GM19025 (cell line): ENCODE data around the gene NEURL4.

Source experiments
- ATAC-seq: cut with Tn5 transposase; IDR thresholded peaks from one replicate; pipeline ENCODE4 v1.9.1; 2021; ENCODE audit warnings: mild to moderate bottlenecking, low read depth, moderate library complexity; ENCODE audit not compliant: unreplicated experiment

Gene NEURL4

DNA sequence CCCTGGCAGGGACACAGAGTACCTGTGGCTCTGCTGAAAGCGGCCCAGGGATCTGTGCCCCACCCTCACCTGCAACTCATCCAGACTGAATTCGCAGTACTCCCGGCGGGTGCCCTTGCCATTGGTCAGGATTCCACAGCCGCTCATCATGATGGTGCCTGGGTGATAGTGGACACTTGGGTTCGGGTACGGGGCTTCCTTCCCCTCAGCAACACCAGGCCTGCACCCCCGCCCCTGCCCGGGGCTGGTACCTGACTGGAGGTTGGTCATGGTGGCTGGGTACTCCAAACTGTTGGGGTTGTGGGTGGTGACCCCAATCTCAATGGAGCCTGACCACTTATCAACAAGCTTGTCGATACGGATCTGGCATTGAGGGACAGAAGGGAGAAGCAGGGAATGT, 2.9 kb downstream of the NEURL4 start:
- no peak for ATAC-seq

DNA sequence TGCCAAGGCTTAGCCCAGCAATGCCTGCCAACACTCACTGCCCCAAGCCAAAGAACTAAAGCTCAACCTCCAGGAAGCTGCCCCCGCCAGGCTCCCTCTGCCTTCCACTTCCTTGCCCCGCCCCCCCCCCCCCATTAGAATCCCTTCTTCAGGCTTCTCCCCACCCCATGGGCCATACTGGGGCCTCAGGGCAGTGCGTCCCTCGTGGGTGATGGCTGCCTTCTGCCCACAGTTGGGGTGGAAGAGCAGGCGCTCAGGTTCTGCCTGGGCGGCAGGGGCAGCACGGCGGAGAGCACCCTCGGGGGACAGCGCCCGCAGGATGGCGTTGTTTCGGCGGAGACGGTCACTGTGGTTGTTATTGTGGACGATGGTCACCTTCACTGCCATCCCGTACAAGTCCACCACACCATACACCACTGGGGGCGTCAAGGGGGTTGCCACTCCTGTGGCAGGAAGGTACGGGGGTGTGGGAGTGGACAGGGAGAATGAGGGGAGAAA, 4.1 kb downstream of the NEURL4 start:
- no peak for ATAC-seq

DNA sequence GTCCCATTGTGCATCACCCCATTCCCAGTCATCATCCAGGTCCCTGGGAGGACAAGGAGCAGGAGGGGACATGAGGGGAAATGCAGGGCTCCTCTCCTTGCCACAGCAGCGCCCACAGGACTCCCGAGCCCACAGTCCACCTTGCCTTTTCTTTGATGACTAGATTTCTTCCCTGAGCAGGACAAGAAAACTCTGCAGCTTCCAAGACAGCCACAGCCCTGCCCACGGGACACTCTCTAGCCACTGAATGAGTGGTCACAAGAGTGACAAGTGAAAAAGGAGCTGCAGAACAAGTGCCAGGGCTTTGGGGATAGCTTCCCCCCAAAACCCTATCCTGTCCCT, 4.7 kb downstream of the NEURL4 start:
- no peak for ATAC-seq

DNA sequence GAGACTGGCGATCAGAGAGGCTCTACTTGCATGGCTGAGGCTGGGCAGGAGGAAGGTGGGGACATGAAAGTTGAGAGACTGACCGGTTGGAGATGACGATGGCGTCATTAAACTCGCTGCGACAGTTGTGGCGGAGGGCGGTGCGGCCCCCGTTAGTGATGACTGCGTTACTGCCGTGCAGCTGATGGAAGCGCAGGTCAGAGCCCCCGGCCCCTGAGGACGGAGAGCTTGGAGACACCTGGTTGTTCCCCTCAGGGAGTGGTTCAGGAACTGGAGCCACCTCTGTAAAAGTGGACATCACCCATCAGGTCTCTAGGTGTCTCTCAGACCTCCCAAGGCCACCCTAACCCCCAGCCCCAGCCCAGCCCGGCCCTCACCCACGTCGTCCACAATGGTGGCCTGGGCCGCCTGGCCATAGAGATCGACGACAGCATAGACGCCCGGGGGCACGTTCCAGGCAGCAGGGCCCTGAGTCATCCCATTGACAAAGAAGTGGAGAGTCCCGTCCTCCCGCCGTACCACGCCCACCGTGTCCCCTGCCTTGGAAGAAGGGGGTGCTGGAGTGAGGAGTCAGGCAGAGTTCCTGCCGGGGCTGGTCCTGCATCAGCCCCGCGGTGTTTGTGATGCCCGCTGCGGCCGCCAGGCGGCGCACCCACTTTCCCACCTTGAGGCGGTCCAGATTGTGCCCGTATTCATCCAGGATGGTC, 5.3 kb downstream of the NEURL4 start:
- no peak for ATAC-seq

DNA sequence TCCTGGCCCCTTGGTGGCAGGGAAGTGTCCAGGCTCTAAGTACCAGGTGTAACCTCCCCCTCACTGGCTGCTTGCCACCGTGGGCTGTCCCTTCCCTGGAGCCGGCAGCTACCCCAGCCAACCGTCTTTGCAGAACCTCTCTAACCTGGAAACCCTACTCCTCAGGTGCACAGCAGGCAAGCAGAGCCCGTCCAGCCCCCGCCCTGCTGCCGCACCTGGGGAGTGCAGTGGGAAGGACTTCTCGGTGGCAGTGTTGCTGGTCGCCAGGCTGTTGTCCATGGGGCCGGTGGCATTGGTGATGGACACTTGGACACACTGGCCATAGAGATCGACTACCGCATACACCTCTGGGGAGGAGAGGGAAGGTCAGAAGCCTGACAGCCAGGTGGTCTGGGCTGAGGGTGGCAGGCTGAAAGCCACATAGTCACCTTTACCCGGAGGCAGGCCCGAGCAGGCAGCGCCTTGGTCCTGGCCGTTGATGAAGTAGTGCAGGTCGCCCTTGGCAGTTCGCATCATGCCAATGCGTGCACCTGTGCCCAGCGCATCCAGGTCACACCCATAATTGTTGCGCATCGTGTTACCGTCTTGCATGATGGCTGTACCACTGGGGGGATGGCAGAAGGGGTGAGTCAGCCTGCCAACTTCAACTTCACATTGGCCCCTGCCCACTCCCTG, 6.5 kb downstream of the NEURL4 start:
- ATAC-seq = no peak

DNA sequence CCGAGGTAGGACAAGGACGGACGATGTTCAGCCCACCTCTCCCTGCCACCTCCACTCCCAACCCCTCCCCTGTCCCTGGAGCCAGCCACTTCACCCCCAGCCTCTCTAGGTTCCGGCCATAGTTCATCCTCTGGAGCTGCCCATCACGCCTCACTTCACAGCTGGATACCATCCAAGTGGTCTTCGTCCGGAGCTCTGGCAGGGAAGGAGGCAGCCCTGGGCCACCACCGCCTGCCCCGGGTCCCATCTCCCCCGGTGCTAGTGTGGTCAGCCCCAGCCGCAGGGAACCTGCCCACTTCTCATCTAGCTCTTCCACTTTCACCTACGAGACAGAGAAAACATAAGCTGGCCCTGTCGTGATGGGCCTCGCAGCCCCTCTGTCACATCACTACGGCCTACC, 7.7 kb downstream of the NEURL4 start:
- no peak for ATAC-seq

DNA sequence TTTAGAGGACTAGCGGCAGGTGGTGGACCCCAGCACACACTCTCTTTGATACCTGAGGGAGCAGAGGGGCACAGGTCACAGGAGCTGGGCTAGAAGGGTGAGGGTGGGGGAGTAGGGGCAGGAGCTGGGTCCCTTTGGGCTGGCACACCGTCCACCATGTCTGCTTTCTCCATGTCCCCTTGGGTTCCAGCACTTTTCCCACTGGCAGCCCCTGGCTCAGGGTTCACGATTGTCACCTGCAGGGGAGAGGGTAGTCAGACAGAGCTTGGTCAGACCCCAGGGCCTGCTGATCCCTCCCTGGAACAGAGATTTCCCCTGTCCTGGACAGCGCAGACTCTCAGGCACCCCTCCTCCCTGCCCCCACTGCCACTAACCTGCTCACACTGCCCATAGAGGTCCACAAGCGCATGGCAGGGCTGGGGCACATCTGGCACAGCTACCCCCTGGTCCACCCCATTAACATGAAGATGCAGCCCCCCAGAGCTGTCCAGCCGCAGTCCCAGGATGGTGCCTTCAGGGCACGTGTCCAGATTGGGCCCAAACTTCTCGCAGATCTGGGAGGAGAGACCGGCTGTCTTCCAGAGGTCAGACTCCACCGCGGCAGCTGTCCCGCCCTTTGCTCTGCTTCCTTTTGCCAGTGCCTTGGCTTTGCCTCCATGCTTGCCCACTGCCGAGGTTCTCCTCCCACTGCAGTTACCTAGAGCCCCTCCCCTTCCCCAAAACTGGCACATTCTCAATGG, 10.8 kb downstream of the NEURL4 start:
- no peak for ATAC-seq

DNA sequence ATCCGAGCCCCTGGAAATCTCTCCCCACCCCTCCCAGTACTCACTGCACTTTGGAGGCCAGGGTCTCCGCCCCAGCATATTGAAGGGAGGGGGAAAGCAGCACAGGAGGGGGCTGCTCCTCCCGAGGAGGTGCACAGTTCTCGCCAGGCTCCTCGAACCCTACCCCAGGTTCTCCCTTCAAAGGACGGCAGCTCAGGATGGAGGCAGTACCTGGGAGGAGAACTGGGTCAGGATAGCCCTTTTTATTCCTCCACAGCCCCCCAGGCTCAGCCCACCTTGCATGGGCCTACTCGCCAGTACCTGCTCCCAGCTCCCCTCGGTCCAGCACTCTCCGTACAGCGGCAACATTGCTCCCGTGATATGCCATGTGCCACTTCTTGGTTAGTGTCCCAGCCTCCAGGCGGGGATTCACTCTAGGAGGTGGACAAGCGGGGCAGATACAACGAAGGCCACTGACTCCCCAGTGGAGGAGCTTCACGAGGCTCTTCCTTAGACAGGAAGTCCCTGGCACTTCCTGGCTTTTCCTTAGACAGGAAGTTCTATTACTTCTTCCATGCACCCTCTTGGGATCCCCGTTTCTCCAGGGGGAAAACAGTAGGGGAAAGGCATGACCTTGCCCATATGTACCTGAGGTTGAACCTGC, 11.9 kb downstream of the NEURL4 start:
- no peak for ATAC-seq

DNA sequence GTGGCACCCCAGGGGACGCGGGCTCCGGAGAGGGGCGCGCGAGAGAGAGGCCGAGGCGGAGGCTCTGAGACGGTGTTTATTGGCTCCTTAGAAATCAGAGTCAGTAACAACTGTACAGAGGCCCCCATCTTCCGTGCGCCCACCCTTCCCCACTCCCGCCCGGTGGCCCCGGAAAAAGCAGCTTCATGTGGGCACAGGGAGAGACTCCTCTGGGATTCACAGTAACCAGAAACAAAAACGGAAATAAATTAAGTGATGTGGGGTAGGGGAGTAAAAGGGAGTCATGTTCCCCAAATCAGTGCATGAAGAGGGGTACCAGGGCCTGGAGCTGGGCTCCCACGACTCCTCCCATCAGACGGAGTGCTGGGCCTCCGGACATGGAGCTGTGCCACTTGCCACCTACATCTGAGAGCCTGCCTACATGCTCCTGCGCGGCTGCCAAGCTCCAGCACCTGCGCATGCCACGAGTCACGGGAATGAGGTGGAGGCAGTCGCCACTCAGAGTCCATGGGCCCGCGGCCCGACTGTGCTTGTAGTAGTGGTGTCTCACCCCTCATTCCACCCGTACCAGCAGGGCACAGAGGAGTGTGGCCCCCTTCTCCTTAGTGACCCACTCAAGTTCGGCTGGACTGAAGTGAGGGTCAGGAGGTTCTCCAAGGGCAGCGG, 13.4 kb downstream of the NEURL4 start:
- no peak for ATAC-seq

DNA sequence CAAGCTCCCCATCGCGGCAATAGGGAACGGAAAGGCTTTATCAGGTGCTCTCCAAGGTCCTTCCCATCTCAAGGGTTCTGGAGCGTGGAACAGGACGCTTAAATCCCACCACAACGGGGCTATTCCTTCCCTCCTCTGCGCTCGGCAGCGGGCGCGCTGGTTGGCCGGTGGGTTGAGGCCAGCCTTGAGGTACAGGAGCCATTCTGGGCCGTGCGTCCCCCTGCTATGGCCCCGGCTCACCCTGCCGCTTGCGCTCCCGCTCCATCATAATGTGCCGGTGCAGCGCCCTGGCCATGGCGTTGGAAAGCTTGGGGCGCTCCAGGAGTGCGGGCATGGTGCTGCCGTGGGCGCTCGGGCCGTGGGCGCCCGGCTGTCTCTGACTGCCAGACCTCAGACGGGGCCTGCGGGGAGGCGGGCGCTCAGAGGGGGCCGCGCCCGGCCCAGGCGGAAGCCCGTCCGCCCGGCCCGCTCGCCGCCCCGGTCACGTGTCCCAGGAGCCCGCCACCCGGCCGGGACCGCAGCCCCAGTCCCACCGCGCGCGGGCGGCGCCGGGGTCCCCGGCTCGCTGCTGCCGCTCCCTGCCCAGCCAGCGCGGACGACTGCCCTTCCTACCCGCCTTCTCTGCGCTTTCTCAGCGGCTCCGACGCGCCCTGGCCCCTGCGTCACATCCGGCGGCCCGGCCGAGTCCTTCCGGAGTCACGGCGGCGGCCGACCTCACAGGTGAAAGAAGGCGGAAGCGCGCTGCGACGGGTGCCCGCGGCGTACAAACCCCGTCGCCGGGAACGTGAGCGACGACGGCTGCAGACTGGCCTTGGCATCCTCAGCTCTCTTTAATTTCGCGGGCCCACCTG, 14.2 kb downstream of the NEURL4 start, which contains the start of gene GPS2:
TSS of gene GPS2 (minus strand) at position 642 of the 851 bp plus-strand sequence. CDS start at position 334, 308 bp downstream.
- peak; percentile 83 for ATAC-seq

DNA sequence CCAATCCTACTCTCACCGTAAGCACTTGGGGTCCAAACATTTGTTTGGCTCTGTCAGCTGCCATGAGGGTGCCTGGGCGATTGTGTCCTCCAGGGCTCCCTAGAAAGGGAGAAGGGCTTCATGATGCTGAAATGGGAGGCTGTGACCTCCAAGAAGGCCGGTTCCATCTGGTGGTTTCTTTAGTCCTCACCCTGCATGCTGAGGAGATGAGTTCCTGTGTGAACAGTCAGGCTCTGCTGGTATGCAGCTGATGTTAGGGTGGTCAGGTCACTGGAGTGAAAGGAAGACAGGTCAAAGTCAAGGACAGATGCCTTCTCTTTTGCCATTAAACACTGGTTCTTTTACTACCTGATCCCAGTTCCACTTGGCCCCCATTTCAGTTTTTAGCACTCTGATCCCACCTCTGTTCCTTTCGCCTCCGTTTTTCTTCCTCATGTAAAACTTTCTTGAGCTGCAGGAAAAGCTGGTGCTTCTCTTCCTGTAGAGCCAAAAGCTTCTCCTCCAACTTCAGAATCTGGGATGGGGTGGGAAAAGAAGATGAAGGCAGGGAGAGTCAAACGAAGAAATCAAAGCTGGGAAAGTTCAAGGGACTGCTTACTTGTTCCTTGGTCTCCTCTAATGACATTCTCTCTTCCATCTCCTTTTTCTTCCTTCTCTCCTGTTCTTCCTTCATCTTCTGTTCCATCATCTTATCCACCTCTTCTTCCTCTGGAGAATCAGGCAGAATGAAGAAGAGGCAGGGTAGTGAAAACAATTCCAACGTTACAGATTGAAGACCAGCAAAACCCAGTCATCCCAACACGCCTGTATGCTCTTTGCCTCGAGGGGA, 15.0 kb downstream of the NEURL4 start:
- no peak for ATAC-seq

DNA sequence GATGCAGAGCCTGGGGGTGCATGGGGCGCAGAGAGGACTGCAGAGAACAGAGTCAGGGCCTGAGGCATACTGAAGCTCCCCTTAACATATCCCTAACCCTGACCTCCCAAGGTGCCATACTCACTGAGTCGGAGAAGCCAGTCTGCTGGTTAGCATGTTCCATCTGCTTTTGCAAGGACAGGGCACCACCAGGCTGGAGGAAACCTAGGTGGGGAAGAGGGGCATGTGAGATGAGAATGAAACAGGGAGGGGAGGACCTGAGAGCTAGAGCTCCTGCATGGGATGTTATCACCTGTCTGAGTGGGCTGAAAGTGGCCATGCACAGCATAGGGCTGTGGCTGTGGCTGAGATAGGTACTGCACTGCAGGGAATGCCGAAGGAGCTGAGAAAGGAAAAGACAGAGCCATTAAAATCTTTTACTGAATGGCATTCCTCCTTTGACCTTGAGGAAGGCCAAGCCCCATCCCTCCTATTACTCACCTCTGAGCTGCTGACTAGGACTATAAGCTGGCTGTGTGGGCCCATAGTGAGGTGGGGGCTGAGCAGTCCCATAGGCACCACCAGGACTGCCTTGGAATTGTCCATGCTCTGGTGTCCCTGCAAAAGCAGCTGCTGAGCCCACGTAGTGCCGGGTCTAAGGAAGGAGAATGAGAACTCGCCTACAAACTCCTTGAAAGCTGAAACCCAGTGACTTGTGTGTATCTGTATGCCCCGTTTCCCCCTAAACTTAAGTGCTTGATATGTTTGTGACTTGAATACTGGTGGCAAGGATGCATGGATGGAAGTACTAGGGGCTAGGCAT, 15.8 kb downstream of the NEURL4 start:
- ATAC-seq = no peak

DNA sequence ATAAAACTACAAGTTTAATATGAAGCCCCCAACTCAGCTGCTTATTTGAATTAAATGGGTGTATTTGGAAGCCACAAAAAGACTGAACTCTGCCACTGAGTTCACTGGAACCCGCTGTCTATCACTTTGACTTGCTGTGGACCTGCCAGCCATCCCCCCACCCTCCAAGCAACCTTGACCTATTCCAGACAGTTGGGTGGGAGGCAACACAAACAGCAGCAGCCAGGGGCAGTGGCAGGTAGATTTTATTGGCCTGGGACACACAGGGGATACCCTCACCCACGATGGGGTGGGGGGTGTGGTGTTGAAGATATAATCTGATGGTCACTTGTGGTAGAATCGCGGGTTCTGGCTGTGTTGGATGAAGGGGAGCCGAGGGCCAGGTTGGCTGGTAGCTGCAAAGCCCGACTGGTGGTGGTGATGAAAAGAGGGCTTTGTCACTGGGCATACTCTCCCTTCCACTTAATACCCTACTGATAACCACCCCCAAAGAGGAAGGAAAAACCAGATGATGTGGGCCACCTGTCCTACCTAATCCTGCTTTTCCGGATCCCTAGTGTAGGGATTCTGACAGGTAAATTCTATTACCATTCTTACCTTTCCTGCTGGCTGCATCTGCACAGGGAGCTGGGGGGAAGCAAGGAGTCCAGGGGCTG, 16.6 kb downstream of the NEURL4 start:
- no peak for ATAC-seq

DNA sequence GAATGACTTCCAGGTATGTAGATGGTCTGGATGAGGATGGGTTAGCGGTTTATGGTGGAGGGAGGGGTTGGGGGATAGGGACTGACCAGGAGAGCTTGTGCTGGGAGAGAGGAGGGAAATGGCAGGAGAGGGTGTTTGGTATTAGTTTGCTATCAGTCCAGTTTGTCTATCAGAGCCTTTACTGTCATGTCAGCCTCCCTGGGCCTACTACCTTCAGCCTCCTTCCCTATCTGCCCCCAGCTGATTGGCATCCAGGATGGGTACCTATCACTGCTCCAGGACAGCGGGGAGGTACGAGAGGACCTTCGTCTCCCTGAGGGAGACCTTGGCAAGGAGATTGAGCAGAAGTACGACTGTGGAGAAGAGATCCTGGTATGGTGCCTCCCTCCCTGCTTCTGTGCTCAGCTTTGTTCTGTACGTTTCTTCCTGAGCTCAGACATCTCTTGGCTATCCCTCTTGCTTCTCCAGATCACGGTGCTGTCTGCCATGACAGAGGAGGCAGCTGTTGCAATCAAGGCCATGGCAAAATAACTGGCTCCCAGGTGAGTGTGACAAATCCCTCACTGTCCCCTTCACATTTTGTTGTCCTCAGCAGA, 17.9 kb downstream of the NEURL4 start:
- ATAC-seq = no peak

DNA sequence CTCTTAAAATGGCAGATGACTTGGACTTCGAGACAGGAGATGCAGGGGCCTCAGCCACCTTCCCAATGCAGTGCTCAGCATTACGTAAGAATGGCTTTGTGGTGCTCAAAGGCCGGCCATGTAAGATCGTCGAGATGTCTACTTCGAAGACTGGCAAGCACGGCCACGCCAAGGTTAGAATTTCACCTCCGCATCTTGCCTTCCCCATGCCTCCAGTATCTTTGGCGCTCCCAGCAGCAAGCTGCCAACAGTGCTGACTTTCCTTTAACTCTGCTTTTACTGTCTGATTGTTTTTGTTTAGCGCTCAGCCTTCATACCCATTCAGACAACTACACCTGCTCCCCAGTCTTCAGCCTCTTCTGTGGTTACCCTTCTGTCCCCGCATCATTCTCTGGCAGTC, 19.5 kb downstream of the NEURL4 start:
- ATAC-seq = no peak

DNA sequence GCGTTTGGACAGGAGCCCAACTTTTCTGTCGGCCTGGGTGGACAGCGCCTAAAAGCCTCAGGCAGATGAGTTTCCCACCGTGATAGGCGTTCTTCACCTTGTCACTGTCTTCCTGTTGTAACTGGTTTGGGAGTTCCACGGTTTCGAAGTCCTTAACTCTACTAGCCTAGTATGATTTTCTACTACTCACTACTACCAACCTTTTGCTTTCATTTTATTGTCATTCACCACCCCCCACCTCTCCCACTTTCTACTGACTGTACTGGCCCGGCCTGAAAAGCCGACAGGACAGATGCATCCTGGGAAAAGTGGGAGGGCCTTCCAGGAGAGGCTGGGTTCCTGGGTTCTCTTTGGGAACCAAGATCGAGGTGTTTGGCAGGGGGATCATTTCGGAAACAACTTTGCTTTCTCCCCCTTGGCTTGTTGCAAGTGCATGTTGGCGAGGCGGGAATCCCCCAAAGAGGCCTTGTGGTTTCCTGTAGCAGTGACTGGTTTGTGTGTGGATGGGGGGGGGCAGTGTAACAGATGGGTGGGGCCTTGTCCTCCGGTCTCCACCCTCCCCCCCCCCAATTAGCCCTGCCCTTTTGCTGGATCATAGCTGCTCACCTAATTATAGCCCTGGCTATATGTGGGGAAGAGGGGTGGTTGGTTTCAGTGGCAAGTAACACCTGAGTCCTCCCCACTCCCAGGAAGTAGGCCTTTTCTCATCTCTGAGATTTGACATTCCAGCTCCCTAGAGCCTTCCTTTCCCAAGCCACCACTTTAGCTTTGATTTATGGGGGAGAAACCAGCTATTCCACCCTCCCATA, 20.3 kb downstream of the NEURL4 start:
- no peak for ATAC-seq
